Heart left ventricle (tissue), 13 donors: Measurements from ENCODE around the gene SLC37A1.

ENCODE experiments used
- CTCF ChIP-seq, 12 donors: fragments of 200-600 bp; sonication (generic) in 4 of 12; IDR thresholded peaks; one replicate each; pipeline versions ENCODE4 v1.5.0 to v1.8.0; 2018 to 2022; ENCODE audit warnings: antibody characterized with exemption in 12 of 12, mild to moderate bottlenecking in 5 of 12
- POLR2A ChIP-seq, 2 donors: fragments of 450-650 bp; IDR thresholded peaks; one replicate each; pipeline ENCODE4 v1.6.1; 2017; ENCODE audit warnings: antibody characterized with exemption in 2 of 2, mild to moderate bottlenecking in 2 of 2, moderate library complexity in 2 of 2
- donor health status: ischemic (EF 13 %, LVEDD 7.1; RV severe dilation, severe dysfunction).
- donor health status: DM: no; HTN: yes; CAD: no.
- donor health status: DM: no; HTN: no; CAD: no.
- donor health status: ischemic (EF 25% LVEDD 6.9; RV normal size, moderate dysfunction).
- donor health status: ischemic (EF 25% LVEDD 5.7; RV mildly dilated, moderate dysfunction).
- donor health status: ischemic (EF 35%, LVEDD 5.7; RV mildly dilated, moderate dysfunction).
- donor health status: nonischemic (EF 11% LVEDD 7.7; RV severe dilation, severe dysfunction).
- donor health status: DM: yes; HTN: yes; CAD: no.
- donor health status: PGD.
- donor health status: ischemic (EF 29% LVEDD 5.4; RV normal size, mild dysfunction).
- donor health status: nonischemic (EF 23%, LVEDD 6.1; RV moderate dilation, normal function).

GRCh38 chr21:42544544-42544943 lies 30.9 kb downstream of the SLC37A1 start:
- TF ChIP-seq CTCF (IDR thresholded peaks at IDR 0.05) = no peak
- TF ChIP-seq POLR2A (IDR thresholded peaks at IDR 0.05) = no peak
